SU-DHL-6 (cell line): ENCODE results near the gene GANAB.

Experiments
- CTCF ChIP-seq: fragments of 200-600 bp; sonication (generic); IDR thresholded peaks from one replicate; pipeline ENCODE4 v1.5.1; 2017; ENCODE audit warnings: antibody characterized with exemption, mild to moderate bottlenecking, low read length, moderate library complexity; ENCODE audit not compliant: insufficient read depth, poor library complexity, severe bottlenecking
- EZH2phosphoT487 ChIP-seq: fragments of 200-600 bp; sonication (generic), shearing (Covaris generic); conservative IDR thresholded peaks from 2 replicates; pipeline ENCODE4 v1.6.1; 2018; ENCODE audit warnings: mild to moderate bottlenecking, antibody characterized with exemption, low read length, moderate library complexity, mixed read lengths

GRCh38 chr11:62665599-62666258 is 19.3 kb upstream of the GANAB start:
- TF ChIP-seq CTCF (no peak), EZH2phosphoT487 (no peak)
